ENCODE data around the gene PAF1.
"Not testable (repeated sequence)": the region's sequence is repeated elsewhere in the genome, so short reads cannot be mapped to it uniquely, and the experiment has no call there.

Gene PAF1

GRCh38 chr19:39381910-39382611 is 8.8 kb downstream of the PAF1 start:
- DNase-seq = no peak

- no peak for DNase-seq
Measured at GRCh38 chr19:39380521-39381502, 10.1 kb downstream of the PAF1 start.

DNA sequence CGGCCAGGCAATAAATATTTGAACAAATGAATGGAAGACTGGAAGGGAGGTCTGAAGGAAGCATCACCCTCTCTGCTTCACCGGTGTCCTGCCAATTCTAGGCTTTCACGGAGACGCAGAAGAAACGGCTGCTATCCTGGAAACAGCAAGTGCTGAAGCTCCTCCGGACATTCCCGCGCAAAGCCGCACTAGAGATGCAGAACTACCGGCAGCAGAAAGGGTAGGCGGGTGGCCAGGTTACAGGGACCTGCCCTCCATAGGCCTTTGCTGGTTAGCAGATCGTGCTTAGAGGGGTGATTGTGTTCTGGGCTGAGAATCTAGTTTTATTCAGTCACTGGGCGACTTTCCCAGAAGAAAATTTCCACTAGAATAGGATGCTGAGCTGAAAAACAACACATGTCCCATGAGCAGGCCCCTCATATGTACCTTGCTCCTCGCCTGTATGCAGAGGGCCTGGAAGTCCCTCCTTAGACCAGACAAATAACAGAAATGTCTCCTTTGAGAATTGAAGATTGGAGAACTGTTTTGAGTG is 11.0 kb downstream of the PAF1 start:
- no peak for DNase-seq

DNA sequence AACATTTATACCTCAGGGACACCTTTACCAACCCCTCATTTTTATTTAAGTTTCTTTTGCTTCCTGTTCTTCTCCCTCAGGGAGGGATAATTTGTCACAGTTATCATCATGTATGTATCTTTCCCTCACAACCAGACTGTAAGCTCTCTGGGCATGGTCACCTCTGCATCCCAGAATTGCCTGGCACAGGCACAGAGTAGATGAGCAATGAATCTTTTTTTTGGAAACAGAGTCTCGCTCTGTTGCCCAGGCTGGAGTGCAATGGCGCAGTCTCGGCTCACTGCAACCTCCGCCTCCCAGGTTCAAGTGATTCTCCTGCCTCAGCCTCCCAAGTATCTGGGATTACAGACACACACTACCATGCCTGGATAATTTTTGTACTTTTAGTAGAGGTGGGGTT is 11.5 kb downstream of the PAF1 start:
- DNase-seq = not testable (repeated sequence)

DNA sequence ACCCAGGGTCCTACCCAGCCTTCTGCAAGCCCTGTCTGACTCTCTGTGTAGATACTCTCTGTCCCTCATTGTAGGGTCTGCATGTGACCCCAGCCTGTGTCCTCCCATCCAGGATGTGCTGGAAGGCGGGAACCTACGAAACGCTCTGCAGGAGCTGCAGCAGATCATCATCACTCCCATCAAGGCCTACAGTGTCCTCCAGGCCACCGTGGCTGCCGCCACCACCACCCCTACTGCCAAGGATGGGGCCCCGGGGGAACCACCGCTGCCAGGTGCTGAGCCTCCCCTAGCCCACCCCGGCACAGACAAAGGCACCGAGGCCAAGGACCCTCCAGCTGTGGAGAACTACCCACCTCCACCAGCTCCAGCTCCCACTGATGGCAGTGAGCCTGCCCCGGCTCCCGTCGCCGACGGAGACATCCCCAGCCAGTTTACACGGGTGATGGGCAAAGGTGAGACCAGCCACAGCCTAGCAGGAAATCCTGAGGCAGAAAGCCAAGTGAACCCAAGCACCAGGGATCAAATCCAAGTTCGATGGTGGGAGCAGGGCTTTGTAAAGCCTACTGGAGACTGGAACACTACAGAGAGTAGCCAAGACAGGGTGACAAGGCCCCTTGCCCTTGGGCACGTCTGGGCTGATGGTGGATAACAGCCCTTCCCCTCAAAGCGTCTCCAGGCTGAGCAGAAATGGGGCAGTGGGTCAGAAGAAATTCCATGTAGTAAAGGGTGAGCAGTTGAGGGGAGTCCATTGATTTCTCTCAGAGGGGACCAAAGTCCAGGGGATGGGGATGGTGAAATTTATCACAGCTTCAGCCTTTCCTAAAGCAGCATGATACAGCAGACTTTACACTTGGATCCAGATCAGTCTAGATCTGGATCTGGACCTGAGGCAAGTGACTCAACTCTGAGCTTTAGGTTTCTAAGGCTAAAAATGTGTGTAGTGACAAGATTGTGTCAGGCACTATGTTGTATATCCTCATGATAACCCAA is 13.2 kb downstream of the PAF1 start:
- no peak for DNase-seq

GRCh38 chr19:39375929-39376328 is 15.0 kb downstream of the PAF1 start:
- no peak for DNase-seq

DNA sequence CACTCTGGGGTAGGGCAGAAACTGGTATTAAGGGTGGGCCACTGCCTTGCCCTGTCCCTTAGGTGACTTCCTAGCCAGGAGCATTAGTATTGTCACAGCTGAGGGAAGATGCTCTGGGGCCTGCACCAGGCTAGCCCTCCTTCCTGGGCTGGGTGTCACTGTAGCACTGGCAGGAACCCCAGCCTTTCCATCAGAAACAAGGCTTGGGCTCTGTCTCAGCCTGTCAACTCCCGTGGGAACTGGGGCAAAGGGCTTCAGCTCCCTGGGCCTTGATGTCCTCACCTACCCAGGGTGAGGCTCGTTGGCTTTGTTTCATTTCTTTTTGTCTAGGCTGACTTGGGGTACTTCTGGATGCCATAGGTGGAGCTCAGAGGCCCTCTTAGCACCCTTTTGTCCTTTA is 18.0 kb downstream of the PAF1 start:
- DNase-seq = no peak

- no peak for DNase-seq
Measured at GRCh38 chr19:39372047-39372802, 18.7 kb downstream of the PAF1 start.

DNA sequence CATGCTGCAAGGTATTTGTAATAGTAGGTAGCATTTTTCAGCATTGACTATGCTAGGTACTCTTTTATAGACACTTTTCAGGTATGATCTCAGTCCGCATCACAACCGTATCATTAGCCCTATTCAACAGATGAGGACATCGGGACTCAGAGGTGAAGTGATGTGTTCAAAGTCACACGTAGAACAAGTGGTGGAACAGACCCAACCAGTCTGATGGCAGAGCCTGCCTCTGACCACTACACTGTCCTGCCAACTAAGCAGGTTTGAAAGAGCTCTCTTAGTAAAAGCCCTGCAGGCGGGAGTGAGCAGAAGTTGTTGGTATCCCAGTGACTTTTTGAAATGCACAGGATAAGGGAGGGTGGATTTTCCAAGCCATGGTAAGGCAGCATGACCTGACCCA is 20.2 kb downstream of the PAF1 start:
- no peak for DNase-seq

DNA sequence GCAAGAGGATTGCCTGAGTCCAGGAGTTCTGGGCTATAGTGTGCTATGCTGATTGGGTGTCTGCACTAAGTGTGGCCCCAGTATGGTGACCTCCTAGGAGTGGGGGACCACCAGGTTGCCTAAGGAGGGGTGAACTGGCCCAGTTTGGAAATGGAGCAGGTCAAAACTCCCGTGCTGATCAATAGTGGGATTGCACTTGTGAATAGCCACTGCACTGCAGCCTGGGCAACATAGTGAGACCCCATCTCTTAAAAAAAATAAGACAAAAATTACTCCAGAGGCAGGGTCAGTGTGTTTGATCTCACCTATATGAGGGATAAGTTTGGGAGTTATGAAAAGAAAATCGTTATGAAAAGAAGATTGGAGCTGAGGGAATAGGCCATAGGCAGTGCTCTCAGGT is 21.7 kb downstream of the PAF1 start:
- DNase-seq = no peak

DNA sequence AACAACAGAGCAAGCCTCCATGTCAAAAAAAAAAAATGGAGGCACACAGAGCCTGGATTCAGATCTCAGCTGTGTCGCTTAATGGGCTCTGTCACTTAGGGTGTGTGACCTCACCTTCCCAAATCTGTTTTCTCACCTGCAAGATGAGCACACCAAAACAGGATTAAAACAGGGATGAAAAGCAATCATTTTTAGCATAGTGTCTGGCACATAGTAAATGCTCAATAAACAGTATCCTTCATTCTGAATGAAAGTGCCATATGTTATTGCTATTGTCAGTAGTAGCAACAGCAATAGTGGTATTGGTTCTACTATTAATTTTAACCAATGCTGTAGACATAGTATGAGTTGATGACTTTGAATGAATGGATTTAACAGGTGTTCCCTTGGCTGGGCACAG is 25.4 kb downstream of the PAF1 start:
- DNase-seq = no peak

GRCh38 chr19:39363901-39364457 is 26.9 kb downstream of the PAF1 start:
- no peak for DNase-seq

DNA sequence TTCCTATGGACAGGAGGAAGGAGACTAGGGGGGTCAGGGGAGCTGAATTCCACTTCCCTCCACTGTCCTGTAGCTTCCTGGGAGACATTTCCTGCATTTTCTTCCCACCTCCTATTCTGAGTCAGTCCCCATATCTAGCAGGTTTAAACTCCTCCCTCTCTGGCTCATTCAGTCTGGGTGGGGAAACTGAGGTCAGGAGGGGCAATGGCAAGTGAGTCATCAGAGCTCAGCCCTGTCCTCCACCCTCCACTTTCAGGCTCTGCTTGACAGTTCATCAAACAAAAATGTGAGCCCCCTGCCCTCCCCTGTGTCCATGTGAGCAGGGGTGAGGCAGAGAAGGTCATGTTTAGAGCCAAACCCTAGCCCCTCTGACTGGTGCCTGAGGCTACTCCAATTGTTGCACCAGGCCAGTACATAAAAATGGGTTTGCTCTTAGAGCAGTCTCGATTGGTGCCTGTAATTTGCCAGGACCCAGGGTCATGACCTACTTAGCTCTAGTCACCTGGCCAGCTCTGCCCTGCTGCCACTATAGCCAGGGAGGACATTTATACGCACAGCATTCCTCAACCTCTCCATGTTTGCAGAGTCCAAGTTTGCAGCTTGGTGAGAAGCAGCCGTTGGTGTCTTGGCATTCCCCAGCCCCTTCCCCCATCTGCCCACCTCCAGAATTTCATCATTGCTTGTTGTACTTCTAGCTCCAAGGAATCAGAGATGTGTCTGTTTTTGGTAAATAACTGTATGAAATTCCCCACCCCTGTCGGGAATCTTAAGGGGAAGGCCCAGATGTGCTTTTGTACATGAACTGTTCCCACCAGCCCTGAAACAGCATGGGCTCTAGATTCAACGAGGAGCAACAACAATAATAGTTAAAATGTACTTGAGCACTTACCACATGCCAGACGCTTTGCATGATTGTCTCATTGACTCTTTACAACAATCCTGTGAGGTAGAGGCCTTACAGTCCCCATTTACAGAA is 27.9 kb downstream of the PAF1 start:
- no peak for DNase-seq

DNA sequence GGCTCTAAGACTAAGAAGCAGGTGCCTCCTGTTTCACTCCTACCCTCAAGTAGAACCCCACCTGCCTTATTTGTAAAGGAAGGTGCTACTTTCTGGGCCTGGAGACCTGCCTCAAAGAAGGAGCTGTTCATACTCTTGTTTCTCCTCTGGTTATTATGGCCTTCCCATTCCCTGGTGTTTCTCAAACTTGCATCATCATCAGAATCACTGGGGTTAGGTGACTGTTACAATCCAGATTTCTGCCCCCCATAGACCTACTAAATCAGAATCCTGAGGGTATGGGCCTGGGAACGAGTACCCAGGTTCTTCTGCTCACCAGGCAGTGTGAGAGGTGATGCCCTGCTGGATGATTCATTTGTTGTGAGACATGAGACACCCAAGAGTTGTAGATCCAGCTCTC is 30.3 kb downstream of the PAF1 start:
- DNase-seq = no peak

DNA sequence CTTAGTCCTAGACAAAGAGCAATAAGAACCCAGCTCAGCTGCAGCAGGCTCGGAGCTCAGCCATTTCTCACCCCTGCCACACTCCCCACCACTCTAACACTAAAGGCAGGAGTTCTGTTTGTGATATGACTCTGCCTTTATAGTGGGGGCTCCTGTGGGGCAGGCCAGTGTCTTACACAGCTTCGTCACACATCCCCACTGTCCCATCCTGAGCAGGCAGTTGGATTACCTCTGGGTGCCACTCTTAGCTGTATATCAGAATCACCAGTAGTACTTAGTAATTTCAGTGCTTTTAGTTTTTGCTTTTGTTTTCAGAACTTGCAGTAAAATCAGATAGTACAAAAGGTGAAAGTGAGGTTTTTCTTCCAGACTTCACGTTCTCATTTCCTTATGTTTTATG is 31.9 kb downstream of the PAF1 start:
- no peak for DNase-seq

DNA sequence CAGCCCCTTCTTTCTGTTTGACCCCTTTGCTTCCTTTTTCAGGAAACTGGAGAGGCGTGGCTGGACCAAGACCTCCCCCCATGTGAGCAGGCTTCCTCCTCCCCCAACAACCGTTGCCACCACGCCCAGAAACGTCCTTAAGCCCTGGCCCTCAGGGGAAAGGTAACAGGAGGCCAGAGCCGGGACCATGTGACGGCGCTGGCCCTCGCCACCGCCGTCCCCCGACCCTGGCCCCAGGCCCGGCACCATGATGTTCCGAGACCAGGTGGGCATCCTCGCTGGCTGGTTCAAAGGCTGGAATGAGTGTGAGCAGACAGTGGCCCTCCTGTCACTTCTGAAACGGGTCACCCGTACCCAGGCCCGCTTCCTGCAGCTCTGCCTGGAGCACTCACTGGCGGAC is 34.3 kb downstream of the PAF1 start:
- DNase-seq = no peak

- no peak for DNase-seq
Measured at GRCh38 chr19:39356073-39356472, 34.8 kb downstream of the PAF1 start.

DNA sequence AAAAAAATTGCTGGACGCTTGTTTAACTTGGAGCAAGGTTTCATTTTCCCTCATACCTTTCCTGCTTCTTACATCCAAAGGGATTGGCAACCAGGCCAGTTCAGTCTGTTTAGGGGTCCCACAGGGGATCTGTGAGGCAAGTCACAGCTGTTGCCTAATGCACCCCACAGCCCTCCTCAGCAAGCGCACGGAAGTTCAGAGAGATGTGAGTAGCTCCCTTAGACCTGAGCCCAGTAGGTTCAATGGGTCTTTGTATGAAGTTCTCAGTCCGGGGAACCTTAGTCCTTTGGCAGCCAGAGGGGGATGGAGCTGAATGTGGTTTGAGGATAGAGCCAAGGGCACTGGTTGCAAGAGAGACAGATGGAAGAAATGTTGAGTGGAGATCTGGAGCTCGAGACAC is 35.7 kb downstream of the PAF1 start:
- DNase-seq = no peak

GRCh38 chr19:39352381-39353255 is 38.3 kb downstream of the PAF1 start:
- no peak for DNase-seq
